Gastroesophageal sphincter (tissue), 4 donors: ENCODE measurements around the gene C1QTNF12. TPM values are rescaled to one million over a fixed set of nuclear protein-coding genes. Genes with fewer than 3 reads are reported as not detected.

Experiments used
- ATAC-seq: fragments of 150-250 bp; one replicate; pipeline ENCODE4 v1.9.1; 2016; ENCODE audit warnings: mild to moderate bottlenecking, moderate library complexity
- H3K27ac ChIP-seq, 4 donors: fragments of 200-600 bp; sonication (generic) in 3 of 4; 1 replicate in 3 of 4; 2 replicates in 1 of 4; pipeline ENCODE4 v1.5.1; 2016 to 2019
- H3K27me3 ChIP-seq: fragments of 200-600 bp; sonication (generic); one replicate; pipeline ENCODE4 v1.5.1; 2019
- H3K36me3 ChIP-seq, 2 donors: fragments of 200-600 bp; sonication (generic); one replicate each; pipeline ENCODE4 v1.5.1; 2019; ENCODE audit warnings: control low read depth in 1 of 2
- H3K4me1 ChIP-seq, 3 donors: fragments of 200-600 bp; sonication (generic); 1 replicate in 2 of 3; 2 replicates in 1 of 3; pipeline ENCODE4 v1.5.1; 2016 to 2019; ENCODE audit warnings: control low read depth in 2 of 3
- H3K4me3 ChIP-seq, 2 donors: fragments of 200-600 bp; sonication (generic); one replicate each; pipeline ENCODE4 v1.5.1; 2019; ENCODE audit warnings: mild to moderate bottlenecking in 1 of 2, moderate library complexity in 1 of 2
- H3K9me3 ChIP-seq, 3 donors: fragments of 200-600 bp; sonication (generic); one replicate each; pipeline ENCODE4 v1.5.1; 2017 to 2019; ENCODE audit warnings: control low read depth in 2 of 3
- CTCF ChIP-seq, 4 experiments: fragments of 200-600 bp in 2 of 4; fragments of 450-650 bp in 2 of 4; sonication (generic) in 1 of 4; IDR thresholded peaks; one replicate each; pipeline ENCODE4 v1.5.1; 2017 to 2019; ENCODE audit warnings: antibody characterized with exemption in 4 of 4, mild to moderate bottlenecking in 2 of 4, moderate library complexity in 2 of 4
- EP300 ChIP-seq: sonication (generic); formaldehyde crosslinking; IDR thresholded peaks from one replicate; pipeline ENCODE4 v1.6.1; 2017; ENCODE audit warnings: antibody characterized with exemption, mild to moderate bottlenecking
- POLR2A ChIP-seq, 2 donors: fragments of 450-650 bp; IDR thresholded peaks; one replicate each; pipeline ENCODE4 v1.6.1; 2017; ENCODE audit warnings: antibody characterized with exemption in 2 of 2, mild to moderate bottlenecking in 2 of 2, moderate library complexity in 1 of 2
- POLR2AphosphoS5 ChIP-seq: sonication (generic); formaldehyde crosslinking; IDR thresholded peaks from one replicate; pipeline ENCODE4 v1.6.1; 2017; ENCODE audit warnings: antibody characterized with exemption
- WGBS, 2 donors: methylation state at CpG; one replicate each; pipeline ENCODE4 v1.1.5; 2018; ENCODE audit warnings: low coverage in 1 of 2; 5-methylcytosine and 5-hydroxymethylcytosine counted together
- total RNA-seq, 4 donors: library from RNA; depleted of rRNA; stranded (reverse); fragments of >200 nt; gene quantifications; one replicate each; pipeline ENCODE4 v1.1.0, GENCODE V29; 2016

C1QTNF12 gene
- total RNA-seq, 4 donors from 2014 or later, result 0.96 to 2.8 (median 1.7) TPM

GRCh38 chr1:1292442-1292779, 45.9 kb upstream of the C1QTNF12 start:
- Histone ChIP-seq H3K36me3 (peaks cover 0 to 45% of the 10 kb centered on the region in 2 donors), H3K27me3 (peaks cover 6% of the 10 kb centered on the region), H3K27ac (no peak overlapping the region), H3K4me1 (peaks cover 0 to 14% (median 0%) of the 10 kb centered on the region in 3 donors), H3K4me3 (no peak overlapping the region), H3K9me3 (no peaks in the 10 kb centered on the region)
- TF ChIP-seq EP300, result no peak
- no peak for TF ChIP-seq POLR2AphosphoS5
- no peak for TF ChIP-seq CTCF (IDR thresholded peaks at IDR 0.05)
- no peak for TF ChIP-seq POLR2A (IDR thresholded peaks at IDR 0.05)
- no peak for ATAC-seq
- no CpG with 5 or more reads among the region's 9 CpGs for WGBS, 2 donors

GRCh38 chr1:1291548-1292441, 45.3 kb upstream of the C1QTNF12 start:
- TF ChIP-seq POLR2AphosphoS5 (no peak), CTCF (IDR thresholded peaks at IDR 0.05) (peak in 3 of 4 experiments; percentile 71 to 81 (median 71)), EP300 (no peak)
- Histone ChIP-seq H3K4me3 (no peak overlapping the region), H3K27ac (no peak overlapping the region), H3K36me3 (peaks cover 0 to 42% of the 10 kb centered on the region in 2 donors), H3K9me3 (no peaks in the 10 kb centered on the region), H3K4me1 (peaks cover 0 to 14% (median 0%) of the 10 kb centered on the region in 3 donors), H3K27me3 (peaks cover 12% of the 10 kb centered on the region)
- ATAC-seq, result peak; percentile 70
- 38% methylated on average over 8 of the region's 45 CpGs; no CpG with 5 or more reads in 1 of the 2 donors for WGBS, 2 donors

- 48% methylated on average over 7 of the region's 28 CpGs; no CpG with 5 or more reads in 1 of the 2 donors for WGBS, 2 donors
- Histone ChIP-seq H3K4me3 (no peak overlapping the region), H3K27ac (no peak overlapping the region), H3K9me3 (no peaks in the 10 kb centered on the region), H3K27me3 (peaks cover 19% of the 10 kb centered on the region), H3K4me1 (peaks cover 0 to 14% (median 0%) of the 10 kb centered on the region in 3 donors), H3K36me3 (peaks cover 0 to 35% of the 10 kb centered on the region in 2 donors)
- TF ChIP-seq CTCF (IDR thresholded peaks at IDR 0.05) (no peak), EP300 (no peak), POLR2AphosphoS5 (no peak), POLR2A (IDR thresholded peaks at IDR 0.05) (no peak)
- ATAC-seq, result no peak
These were observed 44.6 kb upstream of the C1QTNF12 start for GRCh38 chr1:1291023-1291528.

GRCh38 chr1:1290238-1290731, 43.8 kb upstream of the C1QTNF12 start:
- 0 to 13% methylated on average over 1 to 3 of the region's 15 CpGs for WGBS, 2 donors
- Histone ChIP-seq H3K4me1 (peaks cover 0 to 14% (median 0%) of the 10 kb centered on the region in 3 donors), H3K27me3 (peaks cover 27% of the 10 kb centered on the region), H3K27ac (no peak overlapping the region), H3K4me3 (no peak overlapping the region), H3K36me3 (peaks cover 0 to 27% of the 10 kb centered on the region in 2 donors), H3K9me3 (no peaks in the 10 kb centered on the region)
- no peak for ATAC-seq
- TF ChIP-seq POLR2A (IDR thresholded peaks at IDR 0.05) (no peak), CTCF (IDR thresholded peaks at IDR 0.05) (peak in 3 of 4 experiments; percentile 58 to 71 (median 66))
